C4-2B (cell line): ENCODE measurements around the gene TRIML1.

ENCODE experiments used
- CTCF ChIP-seq: fragments of 450-650 bp; conservative IDR thresholded peaks from 2 replicates; pipeline ENCODE4 v1.5.1; 2017; ENCODE audit warnings: mild to moderate bottlenecking
- ZFX ChIP-seq: fragments of 450-650 bp; IDR thresholded peaks from 2 replicates; pipeline ENCODE4 v1.6.1; 2017

- TF ChIP-seq CTCF (no peak), ZFX (no peak)
These were observed 21.2 kb downstream of the TRIML1 start for GRCh38 chr4:188160406-188160805.
